ENCODE results near the gene CENPB.

DNA sequence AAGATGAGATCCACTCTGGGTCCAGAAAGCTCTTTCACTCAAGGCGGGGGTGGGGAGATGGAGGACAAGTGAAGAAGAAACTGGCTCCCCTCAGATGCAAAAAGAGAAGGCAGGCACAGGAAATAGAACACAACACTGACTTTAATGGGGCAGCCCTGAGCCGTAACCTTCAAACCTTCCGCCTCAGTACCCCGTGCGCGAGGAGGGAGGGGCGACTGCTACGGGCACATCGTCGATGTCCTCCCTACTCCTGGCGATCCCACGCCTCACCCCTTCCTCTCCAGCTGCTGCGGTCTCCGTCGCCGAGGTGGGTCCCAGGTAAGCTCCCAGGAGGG is 9.2 kb downstream of the CENPB start:
- TF ChIP-seq TAF1 (IDR thresholded peaks at IDR 0.05; ENCODE audit: low read depth), result no peak
- TF ChIP-seq TCF12 (IDR thresholded peaks at IDR 0.05; ENCODE audit: low read depth), result no peak
- no peak for TF ChIP-seq CEBPB (IDR thresholded peaks at IDR 0.05)
